NCI-H345 treated with DMSO at 0.1 percent for 48 hours (cell line): ENCODE data around the gene SORBS1.

ENCODE experiments used
- DNase-seq: peaks from one replicate; lab custom pipeline; 2025; ENCODE audit not compliant: unreplicated experiment; lab: John Stamatoyannopoulos, UW

SORBS1 gene

GRCh38 chr10:95561177-95561863, at the start of gene SORBS1:
SORBS1 (minus strand) TSS chr10:95561371; CDS start chr10:95441135, 120,236 bp downstream.
- peak; percentile 75 for DNase-seq

- DNase-seq: no peak
Measured at GRCh38 chr10:95610727-95611126, 49.6 kb upstream of the SORBS1 start.

- no peak for DNase-seq
Measured at GRCh38 chr10:95606922-95607321, 45.8 kb upstream of the SORBS1 start.

- DNase-seq: no peak
Measured at GRCh38 chr10:95605163-95605562, 44.0 kb upstream of the SORBS1 start.

GRCh38 chr10:95604630-95605029, 43.5 kb upstream of the SORBS1 start:
- DNase-seq: no peak

GRCh38 chr10:95602382-95602781, 41.2 kb upstream of the SORBS1 start:
- no peak for DNase-seq

GRCh38 chr10:95601116-95601719, 40.0 kb upstream of the SORBS1 start:
- peak; percentile 74 for DNase-seq

GRCh38 chr10:95600158-95600557, 39.0 kb upstream of the SORBS1 start:
- no peak for DNase-seq

GRCh38 chr10:95597788-95598187, 36.6 kb upstream of the SORBS1 start:
- no peak for DNase-seq

GRCh38 chr10:95588025-95588424, 26.9 kb upstream of the SORBS1 start:
- DNase-seq: no peak

- DNase-seq: no peak
Measured at GRCh38 chr10:95579835-95580535, 18.8 kb upstream of the SORBS1 start.

GRCh38 chr10:95579292-95579691, 18.1 kb upstream of the SORBS1 start:
- DNase-seq: no peak

GRCh38 chr10:95578619-95579018, 17.4 kb upstream of the SORBS1 start:
- DNase-seq: no peak

GRCh38 chr10:95574649-95575365, 13.6 kb upstream of the SORBS1 start:
- DNase-seq: no peak

GRCh38 chr10:95573964-95574604, 12.9 kb upstream of the SORBS1 start:
- DNase-seq: no peak

- DNase-seq: no peak
Measured at GRCh38 chr10:95573527-95573926, 12.4 kb upstream of the SORBS1 start.

GRCh38 chr10:95572131-95572820, 11.1 kb upstream of the SORBS1 start:
- DNase-seq: no peak

- no peak for DNase-seq
Measured at GRCh38 chr10:95571390-95571789, 10.2 kb upstream of the SORBS1 start.

- DNase-seq: no peak
Measured at GRCh38 chr10:95569368-95569767, 8.2 kb upstream of the SORBS1 start.

GRCh38 chr10:95567903-95568630, 6.9 kb upstream of the SORBS1 start:
- no peak for DNase-seq
